Measurements from ENCODE around the gene KLF8. TPM values are rescaled to one million over a fixed set of nuclear protein-coding genes. Genes with fewer than 3 reads are reported as not detected.
A peak's percentile ranks its signal among the peaks of the same experiment; 100 is the strongest.
"Not testable (repeated sequence)": the region's sequence is repeated elsewhere in the genome, so short reads cannot be mapped to it uniquely, and the experiment has no call there.

KLF8 gene
- total RNA-seq = 1 to 10 TPM; 2.1 to 2.4 TPM
- polyA plus RNA-seq = under 1 TPM in 2 of 3 donors, not detected in 1; 0.07 to 0.29 TPM
- 0 to 1.5 (median 0.62) reads per million in 6 experiments for total RNA-seq

DNA sequence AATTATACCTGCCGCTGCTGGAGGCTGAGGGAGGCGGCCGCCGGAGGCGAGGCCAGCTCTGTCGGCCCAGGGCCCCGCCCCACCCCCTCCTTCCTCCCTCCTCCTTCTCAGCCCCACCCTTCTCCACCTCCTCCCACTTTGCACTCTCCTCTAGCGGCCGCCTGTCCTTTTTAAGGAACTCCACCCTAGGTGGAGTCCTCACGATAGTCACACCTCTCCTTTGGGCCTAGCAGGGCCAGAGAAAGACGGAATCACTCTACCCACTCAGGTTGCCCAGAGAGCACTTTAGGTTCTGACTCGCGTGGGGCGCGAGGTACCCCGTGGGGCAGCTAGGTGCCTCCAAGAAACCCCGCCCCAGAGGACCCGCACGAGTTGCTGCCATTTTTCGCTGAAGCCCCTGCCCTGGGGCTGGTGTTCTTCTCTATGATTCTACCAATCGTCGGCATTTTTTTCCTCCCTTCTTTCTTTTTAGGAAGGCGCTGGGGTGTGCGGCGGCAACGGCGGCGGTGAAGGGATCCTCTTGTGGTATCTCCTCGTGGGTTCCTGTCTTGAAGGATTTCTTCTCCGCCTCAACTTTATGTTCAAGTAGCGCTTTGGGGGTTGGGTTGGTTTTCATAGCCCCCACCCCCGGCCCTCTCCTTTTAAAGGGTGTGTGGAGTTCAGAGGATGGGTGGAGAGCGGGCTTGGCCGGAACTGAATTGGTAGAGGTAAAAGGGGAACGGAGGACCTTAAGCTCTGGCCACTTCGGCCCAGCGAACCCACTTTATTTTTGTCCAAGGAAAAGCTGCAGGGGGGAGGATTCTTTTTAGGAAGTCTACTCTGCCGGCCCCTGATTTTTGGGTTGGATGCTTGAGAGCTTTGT, at the start of gene KLF8:
TSS of gene KLF8 (plus strand) at position 136 of the 862 bp plus-strand sequence. CDS start 979 bp downstream, outside the sequence.
- H3K27ac Mint-ChIP-seq = peak within 1 kb of the TSS in 7 of 10 donors; percentile 17 to 71 (median 50)
- POLR2A ChIA-PET = interaction anchor here (0.7 kb wide), 1 partner anchor 557 kb away, joined by 3 read pairs; no protein-coding TSS in a partner anchor
- H3K36me3 Mint-ChIP-seq = no peaks in the 10 kb centered on the region
- H3K4me3 Mint-ChIP-seq = peak within 1 kb of the TSS; percentile 75 to 92 (median 82)
- DNase-seq = peak in 5 of 10 donors; percentile 4 to 17 (median 6)
- peaks cover 0 to 21% (median 4%) of the 10 kb centered on the region in 5 donors for H3K27me3 Mint-ChIP-seq
- no peaks in the 10 kb centered on the region for H3K9me3 Mint-ChIP-seq
- ATAC-seq = peak; percentile 55 to 58
- H3K4me1 Mint-ChIP-seq = peaks cover 3 to 22% (median 15%) of the 10 kb centered on the region in 4 donors

DNA sequence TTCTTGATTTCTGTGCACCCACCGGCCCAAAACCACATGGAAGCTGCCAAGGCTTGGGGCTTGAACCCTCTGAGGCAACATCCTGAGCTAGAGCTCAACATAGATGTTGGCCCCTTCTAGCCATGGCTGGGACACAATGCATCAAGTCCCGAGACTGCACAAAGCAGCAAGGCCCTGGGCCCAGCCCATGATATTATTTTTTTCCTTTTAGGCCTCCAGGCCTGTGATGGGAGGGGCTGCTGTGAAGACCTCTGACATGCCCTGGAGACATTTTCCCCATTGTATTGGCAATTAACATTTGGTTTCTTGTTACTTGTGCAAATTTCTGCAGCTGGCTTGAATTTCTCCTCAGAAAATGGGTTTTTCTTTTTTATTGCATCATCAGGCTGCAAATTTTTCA, 25.2 kb upstream of the KLF8 start:
- H3K4me1 Mint-ChIP-seq, H3K36me3 Mint-ChIP-seq, H3K27me3 Mint-ChIP-seq, H3K4me3 Mint-ChIP-seq, POLR2A ChIA-PET, ATAC-seq, DNase-seq, H3K27ac Mint-ChIP-seq: not testable (repeated sequence)
- H3K9me3 Mint-ChIP-seq = peaks cover 0 to 47% (median 10%) of the 10 kb centered on the region in 9 donors

DNA sequence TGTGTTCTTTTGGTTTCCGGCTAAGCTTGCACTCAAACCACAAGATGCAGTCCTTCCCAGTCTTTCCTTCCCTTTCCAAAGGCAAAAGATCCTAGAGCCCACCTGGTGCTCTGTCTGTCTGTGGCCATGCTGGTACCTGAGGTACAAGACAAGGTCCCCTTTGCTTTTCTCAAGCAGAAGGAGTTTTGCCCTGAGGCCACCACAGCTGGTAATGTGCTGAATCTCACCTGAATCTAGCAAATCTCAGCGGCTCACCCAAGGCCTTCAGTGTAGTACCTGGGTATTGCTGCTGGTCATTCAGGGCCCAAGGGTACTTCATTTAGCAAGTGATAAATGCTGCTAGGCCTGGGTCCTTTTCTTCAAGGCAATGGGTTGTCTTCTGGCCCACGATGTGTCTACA, 20.5 kb upstream of the KLF8 start:
- DNase-seq (no peak), ATAC-seq (no peak)
- no peak overlapping the region for H3K27ac Mint-ChIP-seq
- no peak overlapping the region for H3K4me3 Mint-ChIP-seq
- peaks cover 0 to 5% (median 0%) of the 10 kb centered on the region in 5 donors for H3K27me3 Mint-ChIP-seq
- H3K9me3 Mint-ChIP-seq = peaks cover 0 to 14% (median 2%) of the 10 kb centered on the region in 9 donors
- POLR2A ChIA-PET = no interaction called here
- no peaks in the 10 kb centered on the region for H3K4me1 Mint-ChIP-seq
- H3K36me3 Mint-ChIP-seq = peaks cover 0 to 5% (median 4%) of the 10 kb centered on the region in 3 donors

DNA sequence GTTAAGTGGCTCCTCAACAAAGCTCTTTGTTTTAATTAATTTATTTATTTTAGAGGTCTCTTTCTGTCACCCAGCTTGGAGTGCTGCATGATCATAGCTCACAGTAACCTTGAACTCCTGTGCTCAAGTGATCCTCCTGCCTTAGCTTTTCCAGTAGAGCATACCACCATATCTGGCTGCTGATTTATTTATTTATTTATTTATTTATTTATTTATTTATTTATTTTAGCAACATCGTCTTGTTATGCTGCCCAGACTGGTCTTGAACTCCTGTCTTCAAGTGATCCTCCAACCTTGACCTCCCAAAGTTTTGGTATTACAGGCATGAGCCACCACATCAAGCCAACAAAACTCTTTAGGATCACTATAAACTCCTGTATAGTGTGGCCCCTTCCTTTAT, 15.8 kb upstream of the KLF8 start:
- H3K9me3 Mint-ChIP-seq = no peaks in the 10 kb centered on the region
- no peak for ATAC-seq
- no peaks in the 10 kb centered on the region for H3K4me1 Mint-ChIP-seq
- no peak overlapping the region for H3K27ac Mint-ChIP-seq
- H3K36me3 Mint-ChIP-seq = peaks cover 0 to 2% (median 0%) of the 10 kb centered on the region in 3 donors
- H3K4me3 Mint-ChIP-seq = no peak overlapping the region
- POLR2A ChIA-PET = no interaction called here
- DNase-seq = no peak
- H3K27me3 Mint-ChIP-seq = peaks cover 0 to 8% (median 0%) of the 10 kb centered on the region in 5 donors

DNA sequence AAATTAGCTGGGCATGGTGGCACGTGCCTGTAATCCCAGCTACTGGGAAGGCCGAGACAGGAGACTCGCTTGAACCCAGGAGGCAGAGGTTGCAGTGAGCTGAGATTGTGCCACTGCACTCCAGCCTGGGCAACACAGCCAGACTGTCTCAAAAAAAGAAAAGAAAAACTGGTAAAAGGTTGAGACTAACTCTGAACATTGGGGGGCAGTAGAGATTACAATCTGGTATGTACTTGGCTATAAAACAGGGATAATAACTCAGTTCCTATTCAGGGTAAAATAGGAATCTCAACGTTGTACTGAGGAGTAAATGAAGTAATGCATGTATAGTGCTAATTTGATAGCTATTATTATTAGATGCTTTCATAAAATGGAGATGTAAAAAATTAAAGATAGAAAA, 12.5 kb upstream of the KLF8 start:
- no peak for ATAC-seq
- no peak overlapping the region for H3K4me3 Mint-ChIP-seq

DNA sequence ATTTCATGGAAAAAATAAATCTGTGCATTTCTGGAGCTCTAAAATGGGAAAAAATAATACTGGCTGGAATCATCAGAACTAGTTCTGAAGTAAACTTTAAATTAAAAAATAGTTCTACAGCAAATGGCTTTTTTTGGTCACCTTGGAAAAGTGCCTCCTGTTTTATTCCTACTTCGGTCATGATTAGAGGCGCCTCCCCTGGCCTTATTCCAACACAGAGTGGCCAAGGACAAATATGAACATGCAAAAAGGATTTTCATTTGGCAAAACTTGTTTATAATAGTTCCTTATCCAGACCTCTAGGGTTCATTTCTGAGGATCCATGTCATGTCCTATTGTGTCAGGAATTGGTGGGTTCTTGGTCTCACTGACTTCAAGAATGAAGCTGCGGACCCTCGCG, 11.1 kb upstream of the KLF8 start:
- POLR2A ChIA-PET = no interaction called here
- DNase-seq (no peak), ATAC-seq (no peak)
- no peaks in the 10 kb centered on the region for H3K4me1 Mint-ChIP-seq
- peaks cover 0 to 2% (median 0%) of the 10 kb centered on the region in 3 donors for H3K36me3 Mint-ChIP-seq
- no peaks in the 10 kb centered on the region for H3K9me3 Mint-ChIP-seq
- no peak overlapping the region for H3K4me3 Mint-ChIP-seq
- peaks cover 0 to 5% (median 0%) of the 10 kb centered on the region in 5 donors for H3K27me3 Mint-ChIP-seq
- H3K27ac Mint-ChIP-seq = no peak overlapping the region

More for the DNA sequence above, 12.5 kb upstream of the KLF8 start:
- Mint-ChIP-seq H3K4me1 (no peaks in the 10 kb centered on the region), H3K36me3 (peaks cover 0 to 2% (median 0%) of the 10 kb centered on the region in 3 donors), H3K27ac (peak overlapping the region in 1 of 10 donors; percentile 5), H3K27me3 (peaks cover 0 to 8% (median 0%) of the 10 kb centered on the region in 5 donors), H3K9me3 (no peaks in the 10 kb centered on the region)
- no peak for DNase-seq
- POLR2A ChIA-PET = no interaction called here

DNA sequence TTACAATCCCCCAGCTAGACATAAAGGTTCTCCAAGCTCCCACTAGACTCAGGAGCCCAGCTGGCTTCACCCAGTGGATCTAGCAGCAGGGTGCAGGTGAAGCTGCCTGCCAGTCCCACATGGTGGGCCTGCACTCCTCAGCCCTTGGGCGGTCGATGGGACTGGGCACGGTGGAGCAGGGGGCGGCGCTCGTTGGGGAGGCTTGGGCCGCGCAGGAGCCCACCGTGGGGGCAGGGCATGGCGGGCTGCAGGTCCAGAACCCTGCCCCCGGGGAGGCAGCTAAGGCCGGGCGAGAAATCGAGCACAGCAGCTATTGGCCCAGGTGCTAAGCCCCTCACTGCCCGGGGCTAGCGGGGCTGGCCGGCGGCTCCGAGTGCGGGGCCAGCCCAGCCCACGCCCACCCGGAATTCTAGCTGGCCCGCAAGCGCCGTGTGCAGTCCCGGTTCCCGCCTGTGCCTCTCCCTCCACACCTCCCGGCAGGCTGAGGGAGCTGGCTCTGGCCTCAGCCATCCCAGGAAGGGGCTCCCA, 9.6 kb upstream of the KLF8 start:
- H3K4me3 Mint-ChIP-seq = no peak overlapping the region
- POLR2A ChIA-PET = no interaction called here
- H3K27me3 Mint-ChIP-seq = no peaks in the 10 kb centered on the region
- ATAC-seq (no peak), DNase-seq (no peak)
- no peak overlapping the region for H3K27ac Mint-ChIP-seq
- H3K9me3 Mint-ChIP-seq = no peaks in the 10 kb centered on the region
- no peaks in the 10 kb centered on the region for H3K4me1 Mint-ChIP-seq
- no peaks in the 10 kb centered on the region for H3K36me3 Mint-ChIP-seq

DNA sequence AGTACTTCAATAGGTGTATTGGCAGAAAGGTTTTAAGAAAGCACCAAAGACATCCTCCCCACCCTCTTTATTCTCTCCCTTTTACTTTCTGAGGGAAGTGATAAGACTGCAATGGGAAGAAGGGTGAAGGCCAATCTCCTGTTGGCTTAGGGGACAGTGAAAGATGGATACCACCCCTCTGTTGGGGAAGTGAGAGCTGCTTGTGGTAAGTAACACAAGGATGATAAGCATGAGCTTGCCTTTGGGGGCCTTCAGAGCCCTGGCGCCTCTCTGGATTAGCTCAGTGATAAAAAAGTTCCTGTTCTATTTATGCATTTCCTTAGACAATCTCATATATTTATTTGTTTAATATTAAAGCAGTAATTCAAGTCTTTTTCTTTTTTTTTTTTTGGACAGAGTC, 5.2 kb upstream of the KLF8 start:
- Mint-ChIP-seq H3K9me3 (no peaks in the 10 kb centered on the region), H3K4me3 (no peak overlapping the region), H3K27ac (no peak overlapping the region), H3K27me3 (peaks cover 0 to 21% (median 4%) of the 10 kb centered on the region in 5 donors), H3K4me1 (peaks cover 0 to 6% (median 3%) of the 10 kb centered on the region in 4 donors), H3K36me3 (no peaks in the 10 kb centered on the region)
- DNase-seq (no peak), ATAC-seq (no peak)
- POLR2A ChIA-PET = no interaction called here

DNA sequence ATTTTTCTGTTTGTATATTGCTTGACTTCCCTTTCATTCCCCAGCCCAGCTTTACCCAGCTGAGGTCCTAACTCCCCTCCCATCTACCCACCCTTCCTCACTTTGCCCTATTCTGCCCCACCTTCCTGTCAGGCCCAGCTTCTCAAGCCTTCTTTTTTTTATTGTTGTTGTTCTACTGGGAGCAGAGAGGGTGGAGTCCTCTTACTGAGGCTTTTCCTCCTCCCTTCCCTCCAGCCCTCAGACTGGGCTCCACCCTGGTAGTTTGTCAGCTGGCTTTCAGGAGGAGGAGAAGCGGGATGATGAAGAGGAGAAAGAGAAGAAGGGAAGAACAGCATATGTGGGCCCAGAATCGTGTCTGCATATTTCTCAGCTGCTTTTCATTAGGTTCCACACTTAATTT, 3.2 kb upstream of the KLF8 start:
- H3K27ac Mint-ChIP-seq = peak overlapping the region in 1 of 10 donors; percentile 24
- POLR2A ChIA-PET = no interaction called here
- ATAC-seq (no peak), DNase-seq (no peak)
- peaks cover 3 to 22% (median 11%) of the 10 kb centered on the region in 4 donors for H3K4me1 Mint-ChIP-seq
- H3K9me3 Mint-ChIP-seq = no peaks in the 10 kb centered on the region
- no peak overlapping the region for H3K4me3 Mint-ChIP-seq
- peaks cover 0 to 21% (median 4%) of the 10 kb centered on the region in 5 donors for H3K27me3 Mint-ChIP-seq
- no peaks in the 10 kb centered on the region for H3K36me3 Mint-ChIP-seq

DNA sequence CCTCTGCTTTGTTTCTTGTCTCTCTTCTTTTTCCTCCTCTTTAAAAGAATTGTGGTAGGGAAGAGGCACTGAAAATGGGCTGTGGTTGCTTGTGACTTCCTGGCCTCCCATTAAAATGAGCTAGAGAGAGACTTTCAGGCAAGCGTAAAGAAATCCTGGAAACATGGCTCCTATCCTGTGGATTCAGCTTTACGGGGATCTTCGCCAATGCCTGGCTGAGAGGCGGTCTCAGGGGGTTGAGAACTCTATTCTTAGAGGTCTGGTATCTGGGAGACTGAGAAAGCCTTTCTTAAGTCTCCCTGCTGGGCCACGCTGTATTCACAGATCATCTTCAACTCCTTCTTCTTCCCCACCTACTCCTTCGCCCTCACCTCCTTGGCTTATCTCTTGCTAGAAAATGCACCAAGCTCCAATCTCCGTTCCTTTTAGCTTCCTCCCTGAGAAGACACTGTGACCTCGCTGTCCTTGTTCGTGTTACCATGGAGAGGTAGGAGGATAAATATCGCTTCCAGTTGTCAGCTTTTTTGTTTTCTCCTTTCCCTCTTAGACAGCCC, 542 bp upstream of the KLF8 start:
- peak overlapping the region in 1 of 10 donors; percentile 67 for H3K27ac Mint-ChIP-seq
- H3K9me3 Mint-ChIP-seq = no peaks in the 10 kb centered on the region
- no peak for DNase-seq
- H3K36me3 Mint-ChIP-seq = no peaks in the 10 kb centered on the region
- no peak for ATAC-seq
- peak overlapping the region in 9 of 10 donors; percentile 37 to 84 (median 75) for H3K4me3 Mint-ChIP-seq
- peaks cover 0 to 21% (median 4%) of the 10 kb centered on the region in 5 donors for H3K27me3 Mint-ChIP-seq
- POLR2A ChIA-PET = no interaction called here
- H3K4me1 Mint-ChIP-seq = peaks cover 3 to 22% (median 15%) of the 10 kb centered on the region in 4 donors

DNA sequence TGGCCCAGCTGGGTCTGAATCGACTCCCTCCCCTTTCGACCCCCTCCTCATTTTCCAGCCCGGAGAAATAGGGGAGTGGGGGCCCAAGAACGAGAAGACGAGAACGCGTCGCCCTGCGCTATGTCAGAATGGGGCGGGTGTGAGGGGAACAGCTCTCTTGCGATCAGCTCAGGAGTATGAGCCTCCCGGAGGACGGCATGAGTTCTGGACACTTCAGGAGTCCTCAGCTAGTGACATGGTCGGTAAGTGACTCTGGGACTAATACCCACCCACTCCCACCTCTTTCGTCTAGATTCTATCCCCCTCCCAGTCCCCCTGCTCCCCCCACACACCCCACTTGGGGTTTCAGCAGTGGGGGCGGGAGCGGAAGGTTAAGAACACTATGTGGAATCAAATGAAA, 944 bp downstream of the KLF8 start:
- H3K36me3 Mint-ChIP-seq = no peaks in the 10 kb centered on the region
- ATAC-seq (no peak), DNase-seq (no peak)
- H3K4me1 Mint-ChIP-seq = peaks cover 3 to 22% (median 15%) of the 10 kb centered on the region in 4 donors
- peak overlapping the region in 4 of 10 donors; percentile 6 to 50 (median 8) for H3K27ac Mint-ChIP-seq
- no peaks in the 10 kb centered on the region for H3K9me3 Mint-ChIP-seq
- POLR2A ChIA-PET = interaction anchor here (0.7 kb wide), 1 partner anchor 557 kb away, joined by 3 read pairs; no protein-coding TSS in a partner anchor
- peak overlapping the region; percentile 75 to 92 (median 82) for H3K4me3 Mint-ChIP-seq
- peaks cover 0 to 21% (median 4%) of the 10 kb centered on the region in 5 donors for H3K27me3 Mint-ChIP-seq

DNA sequence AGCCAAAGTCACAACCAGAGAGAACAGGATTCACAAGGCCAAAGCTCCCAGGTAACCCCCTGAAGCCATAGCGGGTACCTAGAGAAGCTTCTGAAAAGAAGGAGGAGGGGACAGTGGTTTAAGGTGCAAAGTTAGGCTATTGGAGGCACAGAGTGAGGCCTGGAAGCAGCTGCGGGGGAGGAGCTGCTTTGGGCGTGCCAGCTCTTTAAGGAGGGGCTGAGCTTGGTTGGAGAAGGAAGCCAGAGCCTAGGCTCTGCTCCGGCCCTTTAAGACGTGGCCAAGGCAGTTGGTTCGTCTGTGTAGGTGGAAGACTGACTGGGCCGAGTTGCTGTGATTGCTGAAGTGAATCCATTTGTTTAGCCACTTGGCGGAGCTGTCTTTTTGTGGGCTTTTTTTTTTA, 1.5 kb downstream of the KLF8 start:
- Mint-ChIP-seq H3K27me3 (peaks cover 0 to 21% (median 4%) of the 10 kb centered on the region in 5 donors), H3K4me1 (peaks cover 3 to 22% (median 15%) of the 10 kb centered on the region in 4 donors), H3K9me3 (no peaks in the 10 kb centered on the region), H3K36me3 (no peaks in the 10 kb centered on the region), H3K4me3 (peak overlapping the region in 7 of 10 donors; percentile 4 to 84 (median 75)), H3K27ac (peak overlapping the region in 1 of 10 donors; percentile 6)
- POLR2A ChIA-PET = no interaction called here
- no peak for DNase-seq
- ATAC-seq = no peak

Data from naive thymus-derived CD8-positive, alpha-beta T cell (primary cell).